SK-N-SH (cell line): ENCODE data around the gene ZFP92.

Source experiments
- CTCF ChIP-seq: fragments of 200-600 bp; sonication (generic); IDR thresholded peaks from 2 replicates; pipeline ENCODE4 v1.6.1; 2017; ENCODE audit warnings: antibody characterized with exemption, mild to moderate bottlenecking, moderate library complexity
- EZH2phosphoT487 ChIP-seq: fragments of 200-600 bp; sonication (generic); IDR thresholded peaks from 2 replicates; pipeline ENCODE4 v1.6.1; 2017; ENCODE audit warnings: low read depth, mixed run types, mild to moderate bottlenecking, antibody characterized with exemption, moderate library complexity, borderline replicate concordance
- MXI1 ChIP-seq: IDR thresholded peaks from 2 replicates; pipeline ENCODE4 v1.6.1; 2012; ENCODE audit warnings: mild to moderate bottlenecking, low read depth, low read length, improper control_type of control experiment
- NRF1 ChIP-seq: IDR thresholded peaks from 2 replicates; pipeline ENCODE4 v1.6.1; 2012; ENCODE audit warnings: low read depth, mild to moderate bottlenecking, low read length
- RCOR1 ChIP-seq: fragments of 150-350 bp; IDR thresholded peaks from 2 replicates; pipeline ENCODE4 v1.6.1; 2017; ENCODE audit warnings: antibody characterized with exemption, low read length
- TCF12 ChIP-seq: IDR thresholded peaks from 2 replicates; pipeline ENCODE4 v1.4.0; 2012

GRCh38 chrX:153400146-153401132 is 10.8 kb upstream of the ZFP92 start:
- no peak for TF ChIP-seq TCF12
- TF ChIP-seq MXI1: no peak
- TF ChIP-seq CTCF: peak; percentile 76
- TF ChIP-seq NRF1: no peak
- no peak for TF ChIP-seq RCOR1
- TF ChIP-seq EZH2phosphoT487: no peak
